ENCODE measurements around the gene JAM2.
A peak's percentile ranks its signal among the peaks of the same experiment; 100 is the strongest.

JAM2 gene

DNA sequence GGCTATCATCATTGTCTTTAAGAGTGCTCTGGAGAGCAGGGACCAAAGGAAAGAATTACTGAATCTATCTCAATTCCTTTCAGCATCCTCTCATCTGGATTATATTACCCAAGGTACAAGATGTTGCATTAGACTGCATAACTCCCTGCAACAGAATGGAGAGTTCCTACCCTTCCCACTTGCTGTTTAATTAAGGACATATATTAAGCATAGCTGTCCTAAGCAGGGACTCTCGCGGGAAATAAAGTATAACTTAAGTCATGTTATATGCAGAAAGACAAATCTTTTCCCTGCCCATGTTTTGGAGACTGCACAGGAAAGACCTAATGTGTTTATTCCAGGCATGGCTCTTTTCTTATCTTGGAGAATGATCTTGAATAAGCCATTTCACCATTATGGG, 6.8 kb upstream of the JAM2 start:
- no peak overlapping the region for H3K27ac Mint-ChIP-seq (ENCODE audit: low read depth)
- H3K36me3 Mint-ChIP-seq (ENCODE audit: insufficient read depth): no peaks in the 10 kb centered on the region
- peaks cover 31% of the 10 kb centered on the region for H3K27me3 Mint-ChIP-seq
- no peak for DNase-seq (ENCODE audit: low spot score in 2 of 2)
- no peaks in the 10 kb centered on the region for H3K9me3 Mint-ChIP-seq
- H3K4me1 Mint-ChIP-seq: no peaks in the 10 kb centered on the region
- H3K4me3 Mint-ChIP-seq: no peak overlapping the region
- no peak for ATAC-seq (replicated peaks; ENCODE audit: extremely low read depth, poor library complexity, severe bottlenecking)

- ATAC-seq (replicated peaks; ENCODE audit: extremely low read depth, poor library complexity, severe bottlenecking): no peak
- Mint-ChIP-seq H3K4me1 (peaks cover 8% of the 10 kb centered on the region), H3K4me3 (no peak overlapping the region), H3K9me3 (no peaks in the 10 kb centered on the region), H3K36me3 (ENCODE audit: insufficient read depth) (no peaks in the 10 kb centered on the region), H3K27ac (ENCODE audit: low read depth) (no peak overlapping the region), H3K27me3 (peaks cover 50% of the 10 kb centered on the region)
- no peak for DNase-seq (ENCODE audit: low spot score in 2 of 2)
Measured at GRCh38 chr21:25635310-25635709, 3.7 kb upstream of the JAM2 start.

GRCh38 chr21:25636727-25637126, 2.3 kb upstream of the JAM2 start:
- no peak for DNase-seq (ENCODE audit: low spot score in 2 of 2)
- Mint-ChIP-seq H3K4me1 (peaks cover 15% of the 10 kb centered on the region), H3K36me3 (ENCODE audit: insufficient read depth) (peaks cover 1% of the 10 kb centered on the region), H3K27ac (ENCODE audit: low read depth) (no peak overlapping the region), H3K4me3 (no peak overlapping the region), H3K9me3 (no peaks in the 10 kb centered on the region), H3K27me3 (peaks cover 59% of the 10 kb centered on the region)
- ATAC-seq (replicated peaks; ENCODE audit: extremely low read depth, poor library complexity, severe bottlenecking): no peak

GRCh38 chr21:25637851-25638659, 1.0 kb upstream of the JAM2 start:
- H3K4me1 Mint-ChIP-seq: peaks cover 15% of the 10 kb centered on the region
- no peak for ATAC-seq (replicated peaks; ENCODE audit: extremely low read depth, poor library complexity, severe bottlenecking)
- H3K4me3 Mint-ChIP-seq: peak overlapping the region; percentile 72
- no peak for DNase-seq (ENCODE audit: low spot score in 2 of 2)
- H3K27ac Mint-ChIP-seq (ENCODE audit: low read depth): peak overlapping the region; percentile 22
- peaks cover 1% of the 10 kb centered on the region for H3K36me3 Mint-ChIP-seq (ENCODE audit: insufficient read depth)
- H3K27me3 Mint-ChIP-seq: peaks cover 59% of the 10 kb centered on the region
- no peaks in the 10 kb centered on the region for H3K9me3 Mint-ChIP-seq

DNA sequence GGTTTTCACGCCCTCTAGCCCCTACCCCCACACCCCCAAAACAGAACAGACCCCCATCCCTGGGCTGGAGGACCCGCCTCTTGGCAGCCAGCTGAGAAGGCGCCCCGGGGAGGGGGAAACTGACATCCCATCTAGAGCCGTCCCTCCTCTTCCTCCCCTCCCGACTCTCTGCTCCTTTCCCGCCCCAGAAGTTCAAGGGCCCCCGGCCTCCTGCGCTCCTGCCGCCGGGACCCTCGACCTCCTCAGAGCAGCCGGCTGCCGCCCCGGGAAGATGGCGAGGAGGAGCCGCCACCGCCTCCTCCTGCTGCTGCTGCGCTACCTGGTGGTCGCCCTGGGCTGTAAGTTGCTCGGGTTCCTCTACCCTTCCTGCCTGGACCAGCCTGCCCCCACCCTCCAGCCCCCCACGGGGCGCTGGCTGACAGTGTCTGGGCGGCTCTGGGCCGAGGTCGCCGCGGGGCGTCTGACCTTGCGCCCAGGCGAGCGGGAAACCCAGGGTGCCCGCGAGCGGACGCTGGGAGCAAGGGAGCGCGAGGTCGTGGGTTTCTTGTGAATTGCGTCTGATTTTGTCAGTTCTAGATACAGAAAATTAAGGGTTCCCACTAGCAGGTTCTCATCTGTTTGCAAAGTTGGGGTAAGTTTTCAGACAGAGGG, 618 bp downstream of the JAM2 start:
- H3K9me3 Mint-ChIP-seq: no peaks in the 10 kb centered on the region
- peak overlapping the region; percentile 72 for H3K4me3 Mint-ChIP-seq
- peaks cover 1% of the 10 kb centered on the region for H3K36me3 Mint-ChIP-seq (ENCODE audit: insufficient read depth)
- ATAC-seq (replicated peaks; ENCODE audit: extremely low read depth, poor library complexity, severe bottlenecking): peak; percentile 76
- DNase-seq (ENCODE audit: low spot score in 2 of 2): peak; percentile 13 to 16
- H3K4me1 Mint-ChIP-seq: peaks cover 15% of the 10 kb centered on the region
- H3K27ac Mint-ChIP-seq (ENCODE audit: low read depth): no peak overlapping the region
- peaks cover 54% of the 10 kb centered on the region for H3K27me3 Mint-ChIP-seq

DNA sequence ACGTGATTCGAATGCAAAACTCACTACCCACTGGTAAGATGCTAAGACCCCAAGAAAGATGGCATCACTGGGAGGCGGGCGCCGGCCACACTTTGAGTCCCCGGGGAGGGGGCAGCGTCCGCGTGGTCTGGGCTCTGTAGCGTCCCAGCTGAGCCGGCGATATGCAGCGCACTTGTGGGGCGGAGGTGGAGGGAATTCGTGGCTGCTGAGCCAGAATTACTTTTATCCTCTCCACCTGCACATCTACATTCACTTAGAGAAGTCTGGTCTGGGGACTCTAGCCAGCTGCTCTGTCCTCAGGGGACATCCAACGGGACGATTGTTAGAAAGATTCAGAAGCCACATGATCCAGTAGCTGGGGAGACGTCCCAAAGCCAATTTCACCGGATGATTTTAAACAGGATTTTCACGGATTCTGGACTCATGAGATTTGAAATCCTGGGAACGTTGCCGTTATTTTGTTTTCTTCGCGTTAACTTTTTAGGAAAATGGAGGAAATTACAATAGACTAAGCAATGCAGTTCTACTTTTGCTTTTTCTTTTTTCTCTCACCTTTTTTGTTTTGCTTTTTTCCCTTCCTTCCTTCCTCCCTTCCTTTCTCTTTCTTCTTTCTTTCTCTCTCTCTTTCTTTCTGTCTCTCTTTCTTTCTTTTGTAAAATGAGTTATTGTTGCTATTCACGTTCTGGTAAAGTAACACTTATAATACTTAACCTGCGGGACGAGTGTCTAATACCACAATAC, 1.3 kb downstream of the JAM2 start:
- no peak for ATAC-seq (replicated peaks; ENCODE audit: extremely low read depth, poor library complexity, severe bottlenecking)
- no peak for DNase-seq (ENCODE audit: low spot score in 2 of 2)
- peak overlapping the region; percentile 72 for H3K4me3 Mint-ChIP-seq

DNA sequence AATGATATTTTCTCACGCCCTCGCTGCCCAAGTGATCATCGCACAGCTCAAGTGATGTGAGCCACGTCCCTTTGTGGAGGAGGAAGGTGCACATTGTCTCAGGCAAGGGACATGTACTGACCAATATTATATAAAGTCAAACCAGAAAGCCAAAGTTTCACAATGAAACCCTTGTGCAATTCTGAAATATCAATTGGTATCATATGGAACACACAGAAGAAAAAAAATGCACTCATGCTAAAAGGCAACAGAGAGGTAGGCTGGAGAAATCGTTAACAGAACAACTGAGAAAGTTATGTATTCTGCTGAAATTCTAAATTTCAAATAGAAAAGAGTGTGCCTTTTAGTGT, 1.9 kb downstream of the JAM2 start:
- peak overlapping the region; percentile 72 for H3K4me3 Mint-ChIP-seq

More for the DNA sequence above, 1.3 kb downstream of the JAM2 start:
- H3K4me1 Mint-ChIP-seq: peaks cover 15% of the 10 kb centered on the region
- H3K27ac Mint-ChIP-seq (ENCODE audit: low read depth): peak overlapping the region; percentile 69
- no peaks in the 10 kb centered on the region for H3K9me3 Mint-ChIP-seq
- H3K36me3 Mint-ChIP-seq (ENCODE audit: insufficient read depth): peaks cover 1% of the 10 kb centered on the region
- peaks cover 47% of the 10 kb centered on the region for H3K27me3 Mint-ChIP-seq

GRCh38 chr21:25643486-25643885, 4.4 kb downstream of the JAM2 start:
- H3K9me3 Mint-ChIP-seq: no peaks in the 10 kb centered on the region
- no peak overlapping the region for H3K4me3 Mint-ChIP-seq
- peaks cover 13% of the 10 kb centered on the region for H3K4me1 Mint-ChIP-seq
- H3K36me3 Mint-ChIP-seq (ENCODE audit: insufficient read depth): peaks cover 1% of the 10 kb centered on the region
- H3K27me3 Mint-ChIP-seq: peaks cover 24% of the 10 kb centered on the region
- H3K27ac Mint-ChIP-seq (ENCODE audit: low read depth): no peak overlapping the region
- DNase-seq (ENCODE audit: low spot score in 2 of 2) (no peak), ATAC-seq (replicated peaks; ENCODE audit: extremely low read depth, poor library complexity, severe bottlenecking) (no peak)

More for the DNA sequence above, 1.9 kb downstream of the JAM2 start:
- DNase-seq (ENCODE audit: low spot score in 2 of 2): no peak
- Mint-ChIP-seq H3K27ac (ENCODE audit: low read depth) (peak overlapping the region; percentile 69), H3K36me3 (ENCODE audit: insufficient read depth) (peaks cover 1% of the 10 kb centered on the region), H3K4me1 (peaks cover 15% of the 10 kb centered on the region), H3K9me3 (no peaks in the 10 kb centered on the region), H3K27me3 (peaks cover 42% of the 10 kb centered on the region)
- ATAC-seq (replicated peaks; ENCODE audit: extremely low read depth, poor library complexity, severe bottlenecking): no peak

- Mint-ChIP-seq H3K4me1 (no peaks in the 10 kb centered on the region), H3K27ac (ENCODE audit: low read depth) (no peak overlapping the region), H3K4me3 (no peak overlapping the region), H3K9me3 (no peaks in the 10 kb centered on the region), H3K27me3 (peaks cover 16% of the 10 kb centered on the region), H3K36me3 (ENCODE audit: insufficient read depth) (no peaks in the 10 kb centered on the region)
- DNase-seq (ENCODE audit: low spot score in 2 of 2) (no peak), ATAC-seq (replicated peaks; ENCODE audit: extremely low read depth, poor library complexity, severe bottlenecking) (no peak)
Measured at GRCh38 chr21:25646474-25646873, 7.4 kb downstream of the JAM2 start.

GRCh38 chr21:25647647-25648046, 8.6 kb downstream of the JAM2 start:
- H3K4me1 Mint-ChIP-seq: no peaks in the 10 kb centered on the region
- H3K4me3 Mint-ChIP-seq: no peak overlapping the region
- DNase-seq (ENCODE audit: low spot score in 2 of 2) (no peak), ATAC-seq (replicated peaks; ENCODE audit: extremely low read depth, poor library complexity, severe bottlenecking) (no peak)
- H3K36me3 Mint-ChIP-seq (ENCODE audit: insufficient read depth): no peaks in the 10 kb centered on the region
- H3K9me3 Mint-ChIP-seq: no peaks in the 10 kb centered on the region
- no peak overlapping the region for H3K27ac Mint-ChIP-seq (ENCODE audit: low read depth)
- H3K27me3 Mint-ChIP-seq: peaks cover 16% of the 10 kb centered on the region

DNA sequence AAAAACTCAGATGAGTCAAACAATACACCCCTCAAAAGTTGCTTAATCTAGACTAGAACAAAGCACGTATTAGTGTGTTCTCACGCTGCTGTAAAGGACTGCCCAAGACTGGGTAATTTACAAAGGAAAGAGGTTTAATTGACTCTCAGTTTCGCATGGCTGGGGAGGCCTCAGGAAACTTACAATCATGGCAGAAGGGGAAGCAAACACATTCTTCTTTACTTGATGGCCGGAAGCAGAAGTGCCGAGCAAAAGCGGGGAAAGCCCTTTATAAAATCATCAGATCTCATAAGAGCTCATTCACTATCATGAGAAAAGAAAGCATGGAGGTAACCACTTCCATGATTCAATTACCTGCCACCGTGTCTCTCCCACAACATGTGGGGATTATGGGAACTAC, 10.1 kb downstream of the JAM2 start:
- Mint-ChIP-seq H3K27ac (ENCODE audit: low read depth) (no peak overlapping the region), H3K4me3 (no peak overlapping the region)

DNA sequence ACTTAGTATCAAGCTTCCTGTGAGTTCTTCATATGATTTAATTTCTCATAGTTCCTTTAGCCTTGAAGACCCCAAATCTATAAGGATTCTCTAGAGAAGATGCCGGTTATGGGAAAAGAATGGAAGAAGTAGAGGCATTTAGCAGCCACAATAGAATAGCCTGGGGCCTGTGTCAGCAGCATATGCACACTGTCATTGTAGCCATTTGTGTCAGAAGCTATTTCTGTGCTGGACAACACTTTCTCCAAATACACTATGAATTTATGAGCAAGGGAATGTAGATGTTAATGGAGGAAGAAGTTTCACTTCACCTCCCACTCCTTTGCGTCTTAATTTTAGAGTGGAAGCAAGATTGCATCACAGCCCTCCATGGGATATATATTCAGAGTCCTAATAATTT, 17.4 kb downstream of the JAM2 start:
- H3K27me3 Mint-ChIP-seq: no peaks in the 10 kb centered on the region
- DNase-seq (ENCODE audit: low spot score in 2 of 2) (no peak), ATAC-seq (replicated peaks; ENCODE audit: extremely low read depth, poor library complexity, severe bottlenecking) (no peak)
- H3K9me3 Mint-ChIP-seq: peaks cover 5% of the 10 kb centered on the region
- no peak overlapping the region for H3K27ac Mint-ChIP-seq (ENCODE audit: low read depth)
- H3K36me3 Mint-ChIP-seq (ENCODE audit: insufficient read depth): no peaks in the 10 kb centered on the region
- no peaks in the 10 kb centered on the region for H3K4me1 Mint-ChIP-seq
- H3K4me3 Mint-ChIP-seq: no peak overlapping the region

More for the DNA sequence above, 10.1 kb downstream of the JAM2 start:
- Mint-ChIP-seq H3K4me1 (no peaks in the 10 kb centered on the region), H3K9me3 (no peaks in the 10 kb centered on the region), H3K36me3 (ENCODE audit: insufficient read depth) (no peaks in the 10 kb centered on the region), H3K27me3 (peaks cover 16% of the 10 kb centered on the region)
- no peak for DNase-seq (ENCODE audit: low spot score in 2 of 2)
- no peak for ATAC-seq (replicated peaks; ENCODE audit: extremely low read depth, poor library complexity, severe bottlenecking)
